CD14-positive monocyte (primary cell): Measurements from ENCODE around the gene DMXL1. TPM values are rescaled to one million over a fixed set of nuclear protein-coding genes. Genes with fewer than 3 reads are reported as not detected.

Source experiments
- DNase-seq, 3 donors: peaks; one replicate each; pipeline ENCODE4 v3.0.0-alpha.2; 2011 to 2022
- H2AFZ ChIP-seq: 2 replicates; pipeline ENCODE4 v1.6.0; 2012; ENCODE audit warnings: mild to moderate bottlenecking, low read depth, low read length, inconsistent platforms; ENCODE audit not compliant: insufficient read depth, poor library complexity, severe bottlenecking
- H3K27ac ChIP-seq, 2 donors: 1 replicate in 1 of 2; 2 replicates in 1 of 2; pipeline ENCODE4 v1.5.1; 2012 to 2013; ENCODE audit warnings: low read length in 2 of 2, control low read depth in 1 of 2, inconsistent platforms in 1 of 2, low read depth in 1 of 2, mild to moderate bottlenecking in 1 of 2
- H3K27me3 ChIP-seq, 2 donors: one replicate each; pipeline versions ENCODE4 v1.6.0 to v1.6.1; 2011 to 2013; ENCODE audit warnings: low read length in 2 of 2; ENCODE audit not compliant: control insufficient read depth in 2 of 2, insufficient read depth in 2 of 2
- H3K36me3 ChIP-seq, 2 donors: replicated peaks in 1 of 2; 1 replicate in 1 of 2; 2 replicates in 1 of 2; pipeline versions ENCODE4 v1.5.1 to v1.6.1; 2012 to 2013; ENCODE audit warnings: low read length in 2 of 2, control low read depth in 1 of 2, inconsistent platforms in 1 of 2, mild to moderate bottlenecking in 1 of 2; ENCODE audit not compliant: insufficient read depth in 2 of 2, control insufficient read depth in 1 of 2
- H3K4me1 ChIP-seq, 2 donors: 1 replicate in 1 of 2; 2 replicates in 1 of 2; pipeline versions ENCODE4 v1.5.1 to v1.6.1; 2012 to 2013; ENCODE audit warnings: low read length in 2 of 2, control low read depth in 1 of 2, inconsistent platforms in 1 of 2, mild to moderate bottlenecking in 1 of 2, moderate library complexity in 1 of 2; ENCODE audit not compliant: insufficient read depth in 2 of 2, control insufficient read depth in 1 of 2
- H3K4me2 ChIP-seq: replicated peaks from 2 replicates; pipeline ENCODE3; 2012; ENCODE audit warnings: low read length, moderate library complexity, mild to moderate bottlenecking; ENCODE audit not compliant: poor library complexity, severe bottlenecking; ENCODE audit errors: extremely low read depth
- H3K4me3 ChIP-seq, 3 experiments: fragments of 200-600 bp in 1 of 3; sonication (generic) in 1 of 3; replicated peaks in 1 of 3; 1 replicate in 2 of 3; 2 replicates in 1 of 3; pipeline ENCODE4 v1.5.1; 2011 to 2013; ENCODE audit warnings: low read length in 3 of 3, mild to moderate bottlenecking in 3 of 3, control low read depth in 2 of 3, low read depth in 2 of 3, inconsistent platforms in 1 of 3, moderate library complexity in 1 of 3
- H3K79me2 ChIP-seq: 2 replicates; pipeline ENCODE4 v1.6.0; 2012; ENCODE audit warnings: mild to moderate bottlenecking, control low read depth, inconsistent platforms, low read length, moderate library complexity; ENCODE audit not compliant: insufficient read depth
- H3K9ac ChIP-seq: 2 replicates; pipeline ENCODE4 v1.6.0; 2017; ENCODE audit warnings: low read length, mild to moderate bottlenecking; ENCODE audit not compliant: insufficient read depth, poor library complexity, severe bottlenecking
- H3K9me3 ChIP-seq, 2 donors: replicated peaks in 1 of 2; 1 replicate in 1 of 2; 2 replicates in 1 of 2; pipeline versions ENCODE4 v1.5.1 to v1.6.1; 2012 to 2013; ENCODE audit warnings: low read length in 2 of 2, control low read depth in 1 of 2; ENCODE audit not compliant: control insufficient read depth in 1 of 2, insufficient read depth in 1 of 2
- H4K20me1 ChIP-seq: 2 replicates; pipeline ENCODE4 v1.6.0; 2012; ENCODE audit warnings: mild to moderate bottlenecking, low read length, control low read depth, moderate library complexity; ENCODE audit not compliant: insufficient read depth
- H3K27ac Mint-ChIP-seq, 7 donors: one replicate each; pipeline ENCODE4 v1.8.0; 2020; ENCODE audit warnings: mild to moderate bottlenecking in 7 of 7, mixed read lengths in 7 of 7, moderate library complexity in 6 of 7, inconsistent platforms in 2 of 7
- H3K27me3 Mint-ChIP-seq, 3 donors: one replicate each; pipeline ENCODE4 v1.8.0; 2021 to 2022; ENCODE audit warnings: low read depth in 3 of 3, mild to moderate bottlenecking in 3 of 3, mixed read lengths in 3 of 3, moderate library complexity in 3 of 3, inconsistent platforms in 1 of 3
- H3K36me3 Mint-ChIP-seq, 2 donors: one replicate each; pipeline ENCODE4 v1.8.0; 2020; ENCODE audit warnings: mixed read lengths in 2 of 2, inconsistent platforms in 1 of 2, mild to moderate bottlenecking in 1 of 2
- H3K4me1 Mint-ChIP-seq: one replicate; pipeline ENCODE4 v1.8.0; 2020; ENCODE audit warnings: mild to moderate bottlenecking, mixed read lengths
- H3K4me3 Mint-ChIP-seq, 2 donors: one replicate each; pipeline ENCODE4 v1.8.0; 2020; ENCODE audit warnings: mild to moderate bottlenecking in 2 of 2, mixed read lengths in 2 of 2, moderate library complexity in 1 of 2
- H3K9me3 Mint-ChIP-seq, 7 donors: one replicate each; pipeline ENCODE4 v1.8.0; 2020 to 2022; ENCODE audit warnings: mixed read lengths in 7 of 7, mild to moderate bottlenecking in 6 of 7, moderate library complexity in 6 of 7, inconsistent platforms in 2 of 7
- WGBS: methylation state at CpG from one replicate; pipeline ENCODE4 v1.1.5; 2013; ENCODE audit warnings: missing lambda C conversion rate; ENCODE audit not compliant: insufficient coverage; 5-methylcytosine and 5-hydroxymethylcytosine counted together
- intact Hi-C, 2 donors: fragments of 100-400 bp; cut with micrococcal nuclease; formaldehyde crosslinking; loops; one replicate each; pipeline versions ENCODE4 v1.15.0 to v1.15.1; 2023
- polyA plus RNA-seq, 3 donors: library from polyadenylated mRNA; depleted of rRNA in 1 of 3; unstranded in 2 of 3; stranded (reverse) in 1 of 3; fragments of 300-500 nt in 2 of 3; fragments of >200 nt in 1 of 3; fragmentation: Illumina TruSeq in 2 of 3; gene quantifications; 1 replicate in 2 of 3; 2 replicates in 1 of 3; pipeline ENCODE4 v1.2.3, GENCODE V29; 2012 to 2021
- TF ChIP-seq, protein P1 (sequence below): fragments of 200-600 bp; IDR thresholded peaks from one replicate; pipeline ENCODE4 v1.8.0; 2022; ENCODE audit warnings: antibody characterized with exemption, mild to moderate bottlenecking

The DMXL1 gene
- polyA plus RNA-seq, 3 donors: 15.5 to 20.5 (median 19.5) TPM

DNA sequence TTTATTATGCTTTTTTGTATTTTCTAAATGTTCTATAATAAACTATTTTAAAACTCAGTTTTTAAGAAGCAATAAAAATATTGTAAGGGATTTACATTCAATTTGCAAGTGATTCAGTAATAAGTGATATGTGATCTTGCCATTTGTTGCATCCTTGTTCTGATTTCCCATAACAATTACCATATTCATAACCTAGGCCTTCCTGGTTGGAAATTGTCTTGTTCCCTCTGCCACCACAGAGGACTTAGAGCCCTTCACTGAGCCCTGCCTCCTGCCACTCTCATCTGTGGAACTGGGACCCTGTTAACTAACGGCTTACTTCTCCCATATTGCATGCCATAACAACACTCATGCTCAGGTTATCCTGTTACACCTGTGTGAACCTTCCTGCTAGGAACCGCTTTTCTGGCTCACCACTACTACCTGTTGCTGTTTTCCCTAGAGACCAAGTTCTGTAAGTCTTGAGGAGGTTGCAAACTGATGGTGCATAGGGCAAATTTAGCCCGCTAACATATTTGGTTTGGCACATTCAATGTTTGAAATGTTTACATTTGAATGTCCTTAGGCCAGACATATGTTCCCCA lies 49.6 kb upstream of the DMXL1 start:
- no peak overlapping the region for H3K4me2 ChIP-seq
- H3K27ac Mint-ChIP-seq: peak overlapping the region in 4 of 7 donors; percentile 48 to 80 (median 78)
- H3K79me2 ChIP-seq: no peaks in the 10 kb centered on the region
- intact Hi-C loops: no loop called here
- 83% methylated on average over 1 of the region's 3 CpGs for WGBS
- H3K9me3 Mint-ChIP-seq: peaks cover 0 to 5% (median 0%) of the 10 kb centered on the region in 7 donors
- peak overlapping the region in 1 of 2 donors; percentile 58 for H3K27ac ChIP-seq
- H3K4me1 Mint-ChIP-seq: peaks cover 46% of the 10 kb centered on the region
- H3K27me3 ChIP-seq: no peaks in the 10 kb centered on the region
- H3K27me3 Mint-ChIP-seq: peaks cover 0 to 1% (median 0%) of the 10 kb centered on the region in 3 donors
- no peak for DNase-seq
- no peaks in the 10 kb centered on the region for H3K36me3 ChIP-seq
- no peak overlapping the region for H3K4me3 Mint-ChIP-seq
- peaks cover 57 to 75% of the 10 kb centered on the region in 2 donors for H3K4me1 ChIP-seq
- TF ChIP-seq, protein P1, sequence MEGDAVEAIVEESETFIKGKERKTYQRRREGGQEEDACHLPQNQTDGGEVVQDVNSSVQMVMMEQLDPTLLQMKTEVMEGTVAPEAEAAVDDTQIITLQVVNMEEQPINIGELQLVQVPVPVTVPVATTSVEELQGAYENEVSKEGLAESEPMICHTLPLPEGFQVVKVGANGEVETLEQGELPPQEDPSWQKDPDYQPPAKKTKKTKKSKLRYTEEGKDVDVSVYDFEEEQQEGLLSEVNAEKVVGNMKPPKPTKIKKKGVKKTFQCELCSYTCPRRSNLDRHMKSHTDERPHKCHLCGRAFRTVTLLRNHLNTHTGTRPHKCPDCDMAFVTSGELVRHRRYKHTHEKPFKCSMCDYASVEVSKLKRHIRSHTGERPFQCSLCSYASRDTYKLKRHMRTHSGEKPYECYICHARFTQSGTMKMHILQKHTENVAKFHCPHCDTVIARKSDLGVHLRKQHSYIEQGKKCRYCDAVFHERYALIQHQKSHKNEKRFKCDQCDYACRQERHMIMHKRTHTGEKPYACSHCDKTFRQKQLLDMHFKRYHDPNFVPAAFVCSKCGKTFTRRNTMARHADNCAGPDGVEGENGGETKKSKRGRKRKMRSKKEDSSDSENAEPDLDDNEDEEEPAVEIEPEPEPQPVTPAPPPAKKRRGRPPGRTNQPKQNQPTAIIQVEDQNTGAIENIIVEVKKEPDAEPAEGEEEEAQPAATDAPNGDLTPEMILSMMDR: no peak
- H3K36me3 Mint-ChIP-seq: no peaks in the 10 kb centered on the region
- H3K9ac ChIP-seq: no peak overlapping the region
- H4K20me1 ChIP-seq: no peaks in the 10 kb centered on the region
- H2AFZ ChIP-seq: peak overlapping the region; percentile 8
- no peak overlapping the region for H3K4me3 ChIP-seq
- H3K9me3 ChIP-seq: no peaks in the 10 kb centered on the region

DNA sequence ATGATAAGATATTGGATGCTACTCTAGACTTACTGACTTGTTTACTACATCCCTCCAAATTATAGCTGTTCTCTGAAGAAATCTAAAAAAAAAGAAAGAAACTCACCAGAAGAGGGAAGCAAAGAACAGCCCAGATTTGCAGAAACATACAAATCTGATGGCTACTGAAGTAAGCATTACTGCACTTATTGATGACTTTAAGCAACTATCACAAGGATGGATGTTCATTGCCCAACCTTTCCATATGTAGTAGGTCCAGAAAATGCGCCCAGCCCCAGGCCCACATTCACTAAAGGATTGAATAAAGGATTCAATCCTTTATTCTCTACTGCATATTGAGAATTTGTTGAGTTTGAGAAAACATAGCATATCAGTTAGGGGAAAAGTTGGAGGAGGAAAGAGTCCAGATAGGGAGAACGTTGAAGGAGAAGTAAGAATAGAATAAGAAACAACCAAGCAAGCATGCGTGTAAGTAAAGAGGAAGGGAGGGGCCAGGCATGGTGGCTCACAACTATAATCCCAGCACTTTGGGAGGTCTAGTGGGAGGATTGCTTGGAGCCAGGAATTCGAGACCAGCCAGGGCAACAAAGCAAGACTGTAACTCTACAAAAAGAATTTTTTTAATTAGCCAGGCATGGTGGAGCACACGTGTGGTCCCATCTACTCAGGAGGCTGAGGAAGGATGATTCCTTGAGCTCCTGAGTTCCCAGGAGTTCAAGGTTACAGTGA lies 48.7 kb upstream of the DMXL1 start:
- intact Hi-C loops: no loop called here
- Histone ChIP-seq H2AFZ (no peak overlapping the region), H3K27me3 (no peaks in the 10 kb centered on the region), H3K27ac (peak overlapping the region in 1 of 2 donors; percentile 58), H3K4me1 (peaks cover 51 to 66% of the 10 kb centered on the region in 2 donors), H4K20me1 (no peaks in the 10 kb centered on the region), H3K4me3 (peak overlapping the region in 1 of 3 experiments; percentile 18), H3K36me3 (no peaks in the 10 kb centered on the region), H3K9ac (no peak overlapping the region), H3K4me2 (no peak overlapping the region), H3K79me2 (no peaks in the 10 kb centered on the region), H3K9me3 (no peaks in the 10 kb centered on the region)
- Mint-ChIP-seq H3K4me3 (no peak overlapping the region), H3K27me3 (peaks cover 0 to 1% (median 0%) of the 10 kb centered on the region in 3 donors), H3K27ac (peak overlapping the region in 5 of 7 donors; percentile 43 to 76 (median 62)), H3K36me3 (no peaks in the 10 kb centered on the region), H3K4me1 (peaks cover 40% of the 10 kb centered on the region), H3K9me3 (peaks cover 0 to 5% (median 0%) of the 10 kb centered on the region in 7 donors)
- 29% methylated on average over 3 of the region's 5 CpGs for WGBS
- TF ChIP-seq, protein P1: peak; percentile 54
- DNase-seq: peak in 2 of 3 donors; percentile 30 to 33
